H9 (cell line): ENCODE results near the gene NEK5. TPM values are rescaled to one million over a fixed set of nuclear protein-coding genes. Genes with fewer than 3 reads are reported as not detected.

Experiments
- DNase-seq: peaks from one replicate; pipeline ENCODE4 v3.0.0-alpha.2; 2017
- H2AFZ ChIP-seq: one replicate; pipeline ENCODE4 v1.6.1; 2013; ENCODE audit warnings: mild to moderate bottlenecking, low read length, control low read depth, moderate library complexity
- H2AK5ac ChIP-seq: 2 replicates; pipeline ENCODE4 v1.6.1; 2013; ENCODE audit warnings: low read length, control low read depth, mixed read lengths; ENCODE audit not compliant: insufficient read length
- H2BK120ac ChIP-seq: one replicate; pipeline ENCODE4 v1.6.1; 2013; ENCODE audit warnings: low read depth, mild to moderate bottlenecking, low read length, control low read depth, inconsistent platforms; ENCODE audit not compliant: poor library complexity, severe bottlenecking
- H2BK12ac ChIP-seq: 2 replicates; pipeline ENCODE4 v1.6.1; 2013; ENCODE audit warnings: low read length, control low read depth, mixed read lengths, low read depth; ENCODE audit not compliant: insufficient read length
- H2BK15ac ChIP-seq: 2 replicates; pipeline ENCODE4 v1.6.1; 2013; ENCODE audit warnings: low read depth, low read length, control low read depth
- H2BK20ac ChIP-seq: one replicate; pipeline ENCODE4 v1.6.1; 2013; ENCODE audit warnings: low read depth, mild to moderate bottlenecking, low read length, control low read depth, inconsistent platforms; ENCODE audit not compliant: poor library complexity, severe bottlenecking
- H2BK5ac ChIP-seq: 2 replicates; pipeline ENCODE4 v1.6.1; 2013; ENCODE audit warnings: low read length, control low read depth, mixed read lengths; ENCODE audit not compliant: insufficient read length
- H3K14ac ChIP-seq: 2 replicates; pipeline ENCODE4 v1.6.1; 2013; ENCODE audit warnings: low read length, control low read depth; ENCODE audit not compliant: insufficient read depth
- H3K18ac ChIP-seq: 2 replicates; pipeline ENCODE4 v1.6.1; 2013; ENCODE audit warnings: low read depth, mild to moderate bottlenecking, mixed read lengths, low read length, control low read depth; ENCODE audit not compliant: insufficient read length
- H3K23ac ChIP-seq: 2 replicates; pipeline ENCODE4 v1.6.1; 2013; ENCODE audit warnings: low read length, control low read depth, mixed read lengths, low read depth; ENCODE audit not compliant: insufficient read length
- H3K23me2 ChIP-seq: 2 replicates; pipeline ENCODE4 v1.6.1; 2013; ENCODE audit warnings: low read depth, mild to moderate bottlenecking, mixed read lengths, low read length, control low read depth; ENCODE audit not compliant: insufficient read length, poor library complexity, severe bottlenecking
- H3K27ac ChIP-seq: 2 replicates; pipeline ENCODE4 v1.5.1; 2013; ENCODE audit warnings: low read length, control low read depth, mixed read lengths, low read depth; ENCODE audit not compliant: insufficient read length
- H3K27me3 ChIP-seq: 2 replicates; pipeline ENCODE4 v1.6.1; 2013; ENCODE audit warnings: low read length, control low read depth, inconsistent platforms; ENCODE audit not compliant: insufficient read depth
- H3K4ac ChIP-seq: 2 replicates; pipeline ENCODE4 v1.6.1; 2013; ENCODE audit warnings: low read depth, mild to moderate bottlenecking, control low read depth, inconsistent platforms, low read length, moderate library complexity
- H3K4me1 ChIP-seq: 2 replicates; pipeline ENCODE4 v1.6.1; 2013; ENCODE audit warnings: low read length, control low read depth, inconsistent platforms; ENCODE audit not compliant: insufficient read depth
- H3K4me2 ChIP-seq: 2 replicates; pipeline ENCODE4 v1.6.1; 2013; ENCODE audit warnings: low read length, control low read depth, mixed read lengths; ENCODE audit not compliant: insufficient read length, insufficient read depth
- H3K56ac ChIP-seq: 2 replicates; pipeline ENCODE4 v1.6.1; 2013; ENCODE audit warnings: low read depth, mild to moderate bottlenecking, mixed read lengths, low read length, control low read depth; ENCODE audit not compliant: insufficient read length
- H3K79me1 ChIP-seq: 2 replicates; pipeline ENCODE4 v1.6.1; 2013; ENCODE audit warnings: low read depth, mild to moderate bottlenecking, moderate library complexity, low read length, control low read depth, inconsistent platforms; ENCODE audit not compliant: insufficient read depth, poor library complexity, severe bottlenecking
- H3K79me2 ChIP-seq: 2 replicates; pipeline ENCODE4 v1.6.1; 2013; ENCODE audit warnings: low read length, control low read depth, inconsistent platforms; ENCODE audit not compliant: insufficient read depth
- H3K9ac ChIP-seq: 2 replicates; pipeline ENCODE4 v1.6.1; 2013; ENCODE audit warnings: low read length, control low read depth, mixed read lengths; ENCODE audit not compliant: insufficient read length; ENCODE audit errors: extremely low read depth
- H3K9me3 ChIP-seq: one replicate; pipeline ENCODE4 v1.6.1; 2013; ENCODE audit warnings: low read depth, low read length, inconsistent platforms; ENCODE audit not compliant: control insufficient read depth
- H3T11ph ChIP-seq: one replicate; pipeline ENCODE4 v1.6.1; 2013; ENCODE audit warnings: mild to moderate bottlenecking, low read length, control low read depth, inconsistent platforms
- H4K20me1 ChIP-seq: one replicate; pipeline ENCODE4 v1.6.1; 2013; ENCODE audit not compliant: control insufficient read depth, insufficient read length, insufficient read depth
- H4K5ac ChIP-seq: 2 replicates; pipeline ENCODE4 v1.6.1; 2013; ENCODE audit warnings: low read depth, mild to moderate bottlenecking, mixed read lengths, low read length, control low read depth; ENCODE audit not compliant: insufficient read length
- H4K8ac ChIP-seq: replicated peaks from 2 replicates; pipeline ENCODE4 v1.6.1; 2013; ENCODE audit warnings: low read length, control low read depth, mixed read lengths, low read depth; ENCODE audit not compliant: insufficient read length
- H4K91ac ChIP-seq: 2 replicates; pipeline ENCODE4 v1.6.1; 2013; ENCODE audit warnings: low read depth, mild to moderate bottlenecking, moderate library complexity, mixed read lengths, low read length, control low read depth; ENCODE audit not compliant: insufficient read length
- H3K27ac Mint-ChIP-seq, 3 experiments: 2 replicates in 2 of 3; 3 replicates in 1 of 3; pipeline ENCODE4 v1.8.0; 2020 to 2021; ENCODE audit warnings: mixed read lengths in 3 of 3, mild to moderate bottlenecking in 1 of 3, moderate library complexity in 1 of 3
- H3K27me3 Mint-ChIP-seq: 2 replicates; pipeline ENCODE4 v1.8.0; 2021; ENCODE audit warnings: low read depth, mild to moderate bottlenecking, moderate library complexity, mixed read lengths
- H3K36me3 Mint-ChIP-seq, 3 experiments: 2 replicates in 2 of 3; 3 replicates in 1 of 3; pipeline ENCODE4 v1.8.0; 2020 to 2021; ENCODE audit warnings: low read depth in 3 of 3, mixed read lengths in 3 of 3; ENCODE audit not compliant: insufficient read depth in 1 of 3
- H3K4me1 Mint-ChIP-seq, 2 experiments: 2 replicates each; pipeline ENCODE4 v1.8.0; 2020; ENCODE audit warnings: mixed read lengths in 2 of 2
- H3K4me3 Mint-ChIP-seq, 2 experiments: 2 replicates in 1 of 2; 3 replicates in 1 of 2; pipeline ENCODE4 v1.8.0; 2020 to 2021; ENCODE audit warnings: mild to moderate bottlenecking in 2 of 2, mixed read lengths in 2 of 2, moderate library complexity in 1 of 2
- H3K9me3 Mint-ChIP-seq, 2 experiments: 2 replicates in 1 of 2; 3 replicates in 1 of 2; pipeline ENCODE4 v1.8.0; 2020; ENCODE audit warnings: mild to moderate bottlenecking in 2 of 2, mixed read lengths in 2 of 2, moderate library complexity in 1 of 2
- WGBS: extraction: QIAGEN DNeasy Blood & Tissue Kit; methylation state at CpG from one replicate; pipeline ENCODE4 v1.1.7; 2013; ENCODE audit warnings: missing lambda C conversion rate, low lambda C conversion rate, mixed read lengths; ENCODE audit not compliant: insufficient read length; ENCODE audit errors: extremely low coverage; 5-methylcytosine and 5-hydroxymethylcytosine counted together
- total RNA-seq: library from RNA; stranded (reverse); gene quantifications from 2 replicates; pipeline ENCODE4 v1.2.1, GENCODE V29; 2021
- TF ChIP-seq, protein P1 (sequence below): fragments of 200-600 bp; sonication (generic); conservative IDR thresholded peaks from 3 replicates; pipeline ENCODE4 v1.8.0; 2021; ENCODE audit warnings: antibody characterized with exemption, mild to moderate bottlenecking

Gene NEK5
- total RNA-seq, 1 experiment from 2014 or later: 0.26 TPM

DNA sequence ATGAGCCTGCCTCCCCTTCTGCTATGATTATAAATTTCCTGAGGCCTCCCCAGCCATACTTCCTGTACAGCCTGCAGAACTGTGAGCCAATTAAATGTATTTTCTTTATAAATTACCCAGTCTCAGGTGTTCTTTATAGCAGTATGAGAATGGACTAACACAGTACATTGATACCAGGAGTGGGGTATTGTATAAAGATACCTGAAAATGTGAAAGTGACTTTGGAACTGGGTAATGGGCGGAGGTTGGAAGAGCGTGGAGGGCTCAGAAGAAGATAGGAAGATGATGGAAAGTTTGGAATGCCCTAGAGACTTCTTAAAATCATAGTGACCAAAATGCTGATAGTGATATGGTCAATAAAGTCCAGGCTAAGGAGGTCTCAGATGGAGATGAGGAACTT, 32.8 kb downstream of the NEK5 start:
- no peak overlapping the region for H2AFZ ChIP-seq
- H4K91ac ChIP-seq: no peak overlapping the region
- H3K23ac ChIP-seq: no peak overlapping the region
- H3K23me2 ChIP-seq: no peaks in the 10 kb centered on the region
- no peak overlapping the region for H2BK20ac ChIP-seq
- no peak overlapping the region for H3K4ac ChIP-seq
- no peak for DNase-seq
- H4K8ac ChIP-seq: no peak overlapping the region
- H3K9me3 ChIP-seq: no peaks in the 10 kb centered on the region
- TF ChIP-seq, protein P1, sequence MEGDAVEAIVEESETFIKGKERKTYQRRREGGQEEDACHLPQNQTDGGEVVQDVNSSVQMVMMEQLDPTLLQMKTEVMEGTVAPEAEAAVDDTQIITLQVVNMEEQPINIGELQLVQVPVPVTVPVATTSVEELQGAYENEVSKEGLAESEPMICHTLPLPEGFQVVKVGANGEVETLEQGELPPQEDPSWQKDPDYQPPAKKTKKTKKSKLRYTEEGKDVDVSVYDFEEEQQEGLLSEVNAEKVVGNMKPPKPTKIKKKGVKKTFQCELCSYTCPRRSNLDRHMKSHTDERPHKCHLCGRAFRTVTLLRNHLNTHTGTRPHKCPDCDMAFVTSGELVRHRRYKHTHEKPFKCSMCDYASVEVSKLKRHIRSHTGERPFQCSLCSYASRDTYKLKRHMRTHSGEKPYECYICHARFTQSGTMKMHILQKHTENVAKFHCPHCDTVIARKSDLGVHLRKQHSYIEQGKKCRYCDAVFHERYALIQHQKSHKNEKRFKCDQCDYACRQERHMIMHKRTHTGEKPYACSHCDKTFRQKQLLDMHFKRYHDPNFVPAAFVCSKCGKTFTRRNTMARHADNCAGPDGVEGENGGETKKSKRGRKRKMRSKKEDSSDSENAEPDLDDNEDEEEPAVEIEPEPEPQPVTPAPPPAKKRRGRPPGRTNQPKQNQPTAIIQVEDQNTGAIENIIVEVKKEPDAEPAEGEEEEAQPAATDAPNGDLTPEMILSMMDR: no peak
- Mint-ChIP-seq H3K4me3 (no peak overlapping the region), H3K4me1 (peaks cover 7 to 9% of the 10 kb centered on the region in 2 experiments), H3K27me3 (peaks cover 2% of the 10 kb centered on the region; the same call in 1 of the 2 replicates), H3K9me3 (peaks cover 6 to 7% of the 10 kb centered on the region in 2 experiments), H3K36me3 (peaks cover 0 to 9% (median 0%) of the 10 kb centered on the region in 3 experiments; a peak in 2 of 7 replicates), H3K27ac (no peak overlapping the region)
- H4K5ac ChIP-seq: no peak overlapping the region
- no peak overlapping the region for H2BK120ac ChIP-seq
- H2BK15ac ChIP-seq: no peak overlapping the region
- H2BK5ac ChIP-seq: no peak overlapping the region
- H3K4me2 ChIP-seq: no peak overlapping the region
- H3K27me3 ChIP-seq: no peaks in the 10 kb centered on the region
- no peak overlapping the region for H3K9ac ChIP-seq
- H3K14ac ChIP-seq: no peak overlapping the region
- no peak overlapping the region for H3K18ac ChIP-seq
- WGBS: no CpG with 5 or more reads among the region's 2 CpGs
- no peak overlapping the region for H3T11ph ChIP-seq
- no peak overlapping the region for H3K27ac ChIP-seq
- H3K79me1 ChIP-seq: no peaks in the 10 kb centered on the region
- H2AK5ac ChIP-seq: no peak overlapping the region
- H3K4me1 ChIP-seq: no peaks in the 10 kb centered on the region
- H3K79me2 ChIP-seq: no peaks in the 10 kb centered on the region
- no peak overlapping the region for H2BK12ac ChIP-seq
- no peak overlapping the region for H3K56ac ChIP-seq
- no peaks in the 10 kb centered on the region for H4K20me1 ChIP-seq
